ENCODE measurements around the gene LZTR1. TPM values are rescaled to one million over a fixed set of nuclear protein-coding genes. Genes with fewer than 3 reads are reported as not detected.
"Not testable (repeated sequence)": the region's sequence is repeated elsewhere in the genome, so short reads cannot be mapped to it uniquely, and the experiment has no call there.

LZTR1 gene
- total RNA-seq = 18.1 TPM
- long read RNA-seq, full-length matches to known transcripts = 12 of 31 reads
- long read RNA-seq, partial matches to known transcripts = 11 of 31 reads
- long read RNA-seq, other reads (novel, unspliced or antisense) = 8 of 31 reads

GRCh38 chr22:20981787-20982562 is at the start of gene LZTR1:
LZTR1 (plus strand) TSS chr22:20982297; CDS start chr22:20982372, 75 bp downstream.
- peaks cover 17% of the 10 kb centered on the region for H3K36me3 ChIP-seq
- intact Hi-C loops (cut with micrococcal nuclease) = no loop called here
- H3K27ac ChIP-seq (replicated peaks) = peak within 1 kb of the TSS; percentile 95
- no peaks in the 10 kb centered on the region for H3K27me3 ChIP-seq (ENCODE audit: low read depth)
- peak within 1 kb of the TSS; percentile 93 for H3K4me3 ChIP-seq
- H3K9me3 ChIP-seq (replicated peaks) = peaks cover 7% of the 10 kb centered on the region
- H3K4me1 ChIP-seq = peaks cover 36% of the 10 kb centered on the region
- DNase-seq = peak; percentile 83
- TF ChIP-seq CTCF (IDR thresholded peaks at IDR 0.05; ENCODE audit: borderline replicate concordance) = peak; percentile 68

- TF ChIP-seq CTCF (IDR thresholded peaks at IDR 0.05; ENCODE audit: borderline replicate concordance) = no peak
- peaks cover 71% of the 10 kb centered on the region for H3K4me1 ChIP-seq
These were observed 48.2 kb upstream of the LZTR1 start for GRCh38 chr22:20933910-20934309.

GRCh38 chr22:20935049-20935448 is 47.0 kb upstream of the LZTR1 start:
- H3K4me3 ChIP-seq; H3K27me3 ChIP-seq (ENCODE audit: low read depth); intact Hi-C loops (cut with micrococcal nuclease); DNase-seq; H3K9me3 ChIP-seq (replicated peaks); H3K27ac ChIP-seq (replicated peaks): not testable (repeated sequence)
- Histone ChIP-seq H3K4me1 (peaks cover 76% of the 10 kb centered on the region), H3K36me3 (peaks cover 36% of the 10 kb centered on the region)

More at GRCh38 chr22:20933910-20934309, 48.2 kb upstream of the LZTR1 start:
- intact Hi-C loops (cut with micrococcal nuclease) = no loop called here
- peaks cover 36% of the 10 kb centered on the region for H3K36me3 ChIP-seq
- H3K9me3 ChIP-seq (replicated peaks) = no peaks in the 10 kb centered on the region
- H3K27me3 ChIP-seq (ENCODE audit: low read depth) = no peaks in the 10 kb centered on the region
- H3K27ac ChIP-seq (replicated peaks) = no peak overlapping the region
- no peak overlapping the region for H3K4me3 ChIP-seq
- DNase-seq = no peak

GRCh38 chr22:20935780-20936539 is 46.1 kb upstream of the LZTR1 start:
- DNase-seq; H3K4me3 ChIP-seq; intact Hi-C loops (cut with micrococcal nuclease); H3K27ac ChIP-seq (replicated peaks); H3K9me3 ChIP-seq (replicated peaks); H3K27me3 ChIP-seq (ENCODE audit: low read depth): not testable (repeated sequence)
- Histone ChIP-seq H3K4me1 (peaks cover 82% of the 10 kb centered on the region), H3K36me3 (peaks cover 36% of the 10 kb centered on the region)

- Histone ChIP-seq H3K9me3 (replicated peaks) (no peaks in the 10 kb centered on the region), H3K4me1 (peaks cover 79% of the 10 kb centered on the region), H3K36me3 (peaks cover 36% of the 10 kb centered on the region), H3K4me3 (no peak overlapping the region), H3K27ac (replicated peaks) (no peak overlapping the region), H3K27me3 (ENCODE audit: low read depth) (no peaks in the 10 kb centered on the region)
- DNase-seq = no peak
- TF ChIP-seq CTCF (IDR thresholded peaks at IDR 0.05; ENCODE audit: borderline replicate concordance) = no peak
- intact Hi-C loops (cut with micrococcal nuclease) = no loop called here
These were observed 44.9 kb upstream of the LZTR1 start for GRCh38 chr22:20937031-20937793.

Data from left ventricle myocardium inferior (tissue), 1 donor.